ENCODE data around the gene HOXC12.

HOXC12 gene

GRCh38 chr12:53954694-53955035, at the start of gene HOXC12:
TSS of gene HOXC12 (plus strand) at chr12:53954903. CDS start at chr12:53954930, 27 bp downstream.
- no peak for DNase-seq

GRCh38 chr12:53907103-53907502, 47.6 kb upstream of the HOXC12 start:
- DNase-seq: no peak

GRCh38 chr12:53916788-53917655, 37.7 kb upstream of the HOXC12 start:
- DNase-seq: no peak

DNA sequence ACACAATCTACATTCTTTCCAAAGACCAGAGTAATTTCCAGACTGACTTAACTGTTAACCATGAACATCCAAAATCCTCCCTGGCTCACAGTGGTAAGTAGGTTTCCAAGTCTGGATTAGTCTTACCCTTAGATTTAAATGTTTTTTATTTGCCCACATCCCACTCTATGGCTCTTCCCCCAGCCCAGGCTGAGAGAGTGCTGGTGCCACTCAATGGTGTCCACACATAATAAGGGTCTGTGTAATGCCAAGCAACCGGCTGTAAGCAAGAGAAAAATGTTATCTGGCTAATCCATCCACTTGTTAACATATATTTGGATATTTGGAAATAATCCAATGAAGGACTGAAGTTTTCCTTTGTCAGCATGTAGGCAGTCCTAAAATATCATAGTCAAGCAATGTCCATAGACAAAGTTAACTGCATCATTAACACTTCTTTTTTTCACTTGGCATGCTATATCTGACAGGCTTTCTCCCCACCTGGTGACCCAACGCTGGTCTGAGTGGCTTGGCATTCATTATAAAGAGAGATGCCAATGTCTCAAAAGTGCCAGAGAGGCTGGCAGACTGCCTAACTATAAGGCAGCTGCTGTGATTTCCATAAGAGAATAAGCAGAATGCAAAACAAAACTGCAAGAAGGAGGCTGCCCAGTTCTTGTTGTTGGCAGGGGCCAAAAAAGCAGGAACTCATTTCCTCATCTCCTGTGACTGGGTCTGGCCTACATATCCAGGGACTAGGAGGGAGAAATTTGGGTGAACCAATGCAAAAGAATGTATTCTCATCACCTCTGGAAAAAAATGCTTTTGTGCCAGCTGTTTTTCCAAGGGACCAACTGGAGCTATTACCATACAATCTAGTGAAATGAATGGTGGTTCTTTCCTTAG, 29.9 kb upstream of the HOXC12 start:
- DNase-seq: no peak

DNA sequence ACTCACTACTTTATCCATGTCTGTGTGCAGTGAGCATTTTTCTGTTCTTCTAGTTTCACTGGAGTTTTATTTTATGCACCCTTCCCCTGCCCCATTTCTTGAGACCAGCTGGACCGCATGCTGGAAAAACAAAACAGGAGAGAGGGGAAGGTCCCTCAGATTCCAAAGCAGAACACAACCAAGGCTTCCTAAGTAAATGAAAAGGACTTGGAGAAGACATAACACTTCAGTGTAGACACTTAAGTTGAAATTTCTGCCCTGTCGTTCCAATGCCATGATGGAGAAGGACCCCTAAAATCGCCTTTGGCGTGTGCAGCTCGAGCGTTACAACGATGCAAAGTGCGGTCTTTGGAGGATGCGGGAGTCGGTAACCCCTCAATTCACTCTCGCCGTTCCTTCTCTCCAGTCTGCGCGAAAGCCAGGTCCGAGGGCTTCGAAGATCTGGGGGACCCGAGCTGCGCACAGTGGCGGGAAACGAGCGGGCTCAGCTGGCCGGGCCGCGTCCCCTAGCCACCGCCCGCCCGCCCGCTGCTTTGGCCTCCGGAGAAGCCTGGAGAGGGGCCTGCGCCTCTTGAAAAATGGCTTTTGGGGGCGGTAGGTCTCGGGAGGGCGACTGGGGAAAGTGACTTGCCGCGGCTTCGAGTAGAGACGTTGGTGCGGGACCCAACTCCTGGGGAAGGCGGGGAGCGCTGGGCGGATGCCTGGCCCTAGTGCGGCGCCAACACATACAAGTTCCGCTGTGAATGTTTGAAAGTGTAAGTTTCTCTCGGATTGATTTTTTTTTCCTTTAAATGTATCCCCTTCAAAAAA, 27.3 kb upstream of the HOXC12 start:
- no peak for DNase-seq

GRCh38 chr12:53928054-53928835, 26.5 kb upstream of the HOXC12 start:
- no peak for DNase-seq

GRCh38 chr12:53929527-53929926, 25.2 kb upstream of the HOXC12 start:
- DNase-seq: no peak

DNA sequence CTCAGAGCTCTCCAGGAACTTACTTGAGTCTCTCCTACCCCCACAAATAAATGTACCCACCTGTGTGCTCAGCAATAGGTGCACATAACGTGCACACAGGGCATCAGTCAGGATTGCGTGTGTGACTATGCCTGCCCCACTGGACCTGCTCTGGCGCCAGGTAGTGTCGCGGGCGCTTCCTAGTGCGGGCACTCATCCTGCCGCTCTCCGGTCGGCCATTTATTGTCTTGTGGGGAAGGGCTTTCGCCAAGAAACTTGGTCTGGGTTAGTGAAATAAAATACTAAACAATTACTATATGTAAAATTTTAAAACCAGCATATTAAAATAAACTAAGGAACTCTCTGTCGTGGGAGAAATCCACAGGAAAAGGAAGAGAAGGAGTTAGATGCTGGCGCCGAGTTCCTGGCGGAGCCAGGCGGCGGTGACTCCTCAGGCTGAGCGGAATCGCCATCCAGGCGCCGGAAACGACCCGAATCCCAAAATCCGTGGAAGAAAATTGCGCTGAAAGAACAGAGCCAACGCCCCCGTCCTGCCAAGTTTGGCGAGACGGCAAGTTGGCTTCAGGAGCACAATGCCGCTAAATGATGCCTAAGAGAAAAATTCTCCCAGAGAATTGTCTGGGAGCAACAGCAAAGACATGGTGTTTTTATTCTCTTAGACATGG, 24.0 kb upstream of the HOXC12 start:
- no peak for DNase-seq

- no peak for DNase-seq
Measured at GRCh38 chr12:53931844-53932581, 22.7 kb upstream of the HOXC12 start.

GRCh38 chr12:53932915-53933314, 21.8 kb upstream of the HOXC12 start:
- DNase-seq: no peak

DNA sequence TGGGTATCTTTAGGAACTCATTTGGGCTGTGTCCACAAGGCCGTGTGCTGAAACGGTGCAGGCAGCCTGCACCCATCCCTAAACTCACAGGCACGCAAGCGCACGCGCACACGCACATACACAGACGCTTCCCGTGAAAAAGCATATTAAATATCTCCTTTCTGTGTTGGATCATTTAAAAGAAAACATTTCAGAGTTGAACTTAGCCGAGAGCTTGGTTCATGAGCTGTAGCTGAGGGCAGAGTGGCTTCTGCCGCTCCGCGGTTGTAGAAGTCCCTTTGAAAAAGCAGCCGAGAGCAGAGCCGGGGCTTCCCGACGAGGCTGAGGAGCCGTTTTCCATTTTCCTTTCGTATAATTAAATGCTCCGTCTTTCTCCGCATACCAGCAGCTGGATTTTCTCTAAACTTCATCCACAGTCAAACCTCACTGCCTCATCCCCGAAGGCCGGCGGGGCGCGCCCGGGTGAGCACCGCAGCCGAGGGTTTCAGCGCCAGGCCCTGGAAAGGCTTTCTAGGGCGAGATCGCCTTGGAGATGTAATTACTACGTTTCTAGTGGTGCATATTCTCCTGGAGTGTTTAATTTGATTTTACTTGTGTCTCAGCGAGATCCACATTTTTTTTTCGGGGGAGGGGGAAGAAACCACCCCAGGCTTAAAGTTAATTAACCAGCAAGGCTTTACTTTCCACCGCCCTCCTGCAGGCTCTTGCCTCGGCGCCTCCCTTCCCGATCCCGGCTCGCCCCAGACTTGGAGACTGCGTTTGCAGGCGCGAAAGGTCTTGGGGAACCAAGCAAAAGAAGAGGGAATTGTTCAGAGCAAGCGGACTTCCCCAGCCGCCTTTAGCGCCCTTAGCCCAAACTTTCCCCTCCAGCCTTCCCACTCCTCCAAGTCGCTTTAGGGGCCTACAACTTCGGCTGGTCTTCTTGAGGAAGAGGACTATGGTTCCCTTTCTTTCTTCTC, 19.0 kb upstream of the HOXC12 start:
- DNase-seq: no peak

DNA sequence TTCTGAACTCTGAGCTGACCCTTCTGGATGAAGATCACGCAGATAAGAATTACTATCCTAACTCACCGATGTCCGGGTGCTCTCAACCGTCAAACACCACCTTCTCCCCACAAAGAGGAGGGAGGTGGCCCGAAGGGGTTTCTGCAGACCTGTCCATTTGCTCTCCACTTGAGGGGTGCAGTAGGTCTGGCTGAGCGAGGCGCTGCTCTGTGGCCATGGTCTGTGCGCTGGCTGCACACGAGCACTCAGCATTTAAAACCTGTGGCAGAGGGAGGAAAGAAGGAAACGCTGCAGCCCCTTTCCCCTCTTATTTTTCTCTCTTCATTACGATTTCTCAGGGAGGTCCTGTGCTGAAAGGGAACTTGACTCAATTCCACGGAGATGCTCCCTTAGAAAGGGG, 17.6 kb upstream of the HOXC12 start:
- DNase-seq: no peak

- DNase-seq: no peak
Measured at GRCh38 chr12:53937596-53938325, 16.9 kb upstream of the HOXC12 start.

- no peak for DNase-seq
Measured at GRCh38 chr12:53938326-53939140, 16.2 kb upstream of the HOXC12 start, which contains the start of gene HOXC13. TSS of gene HOXC13 (plus strand) at chr12:53938831. CDS start at chr12:53938907, 76 bp downstream.

GRCh38 chr12:53939141-53940108, 15.3 kb upstream of the HOXC12 start:
- DNase-seq: no peak

- no peak for DNase-seq
Measured at GRCh38 chr12:53940443-53941014, 14.2 kb upstream of the HOXC12 start.

Measured in activated CD4-positive, alpha-beta T cell treated with anti-CD3 and anti-CD28 coated beads, Interleukin-2, amount 50 U/mL, for 4 hours (primary cell).